ENCODE measurements around the gene CSK.

The CSK gene

DNA sequence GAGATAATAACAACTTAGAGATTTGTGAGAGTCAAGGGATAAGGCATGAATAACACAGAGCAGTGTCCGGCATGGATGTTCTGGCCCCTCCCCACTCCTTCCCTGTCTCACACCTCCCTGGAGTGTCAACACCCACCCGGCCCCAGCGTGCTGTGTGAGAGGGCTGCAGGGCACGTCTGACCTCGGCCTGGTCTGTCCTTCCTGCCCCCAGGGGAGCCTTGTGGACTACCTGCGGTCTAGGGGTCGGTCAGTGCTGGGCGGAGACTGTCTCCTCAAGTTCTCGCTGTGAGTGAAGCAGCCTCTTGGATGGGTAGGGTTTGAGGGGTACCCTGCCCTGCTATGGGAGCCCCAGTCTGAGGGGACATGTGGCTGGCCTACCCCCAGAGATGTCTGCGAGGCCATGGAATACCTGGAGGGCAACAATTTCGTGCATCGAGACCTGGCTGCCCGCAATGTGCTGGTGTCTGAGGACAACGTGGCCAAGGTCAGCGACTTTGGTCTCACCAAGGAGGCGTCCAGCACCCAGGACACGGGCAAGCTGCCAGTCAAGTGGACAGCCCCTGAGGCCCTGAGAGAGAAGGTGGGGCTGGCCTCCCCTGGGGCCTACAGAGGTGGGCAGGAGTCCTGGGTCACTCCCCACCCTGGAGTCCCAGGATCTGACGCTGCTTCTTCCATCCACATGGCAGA lies 19.6 kb downstream of the CSK start:
- no peak for DNase-seq (ENCODE audit: low read depth in 2 of 2)

DNA sequence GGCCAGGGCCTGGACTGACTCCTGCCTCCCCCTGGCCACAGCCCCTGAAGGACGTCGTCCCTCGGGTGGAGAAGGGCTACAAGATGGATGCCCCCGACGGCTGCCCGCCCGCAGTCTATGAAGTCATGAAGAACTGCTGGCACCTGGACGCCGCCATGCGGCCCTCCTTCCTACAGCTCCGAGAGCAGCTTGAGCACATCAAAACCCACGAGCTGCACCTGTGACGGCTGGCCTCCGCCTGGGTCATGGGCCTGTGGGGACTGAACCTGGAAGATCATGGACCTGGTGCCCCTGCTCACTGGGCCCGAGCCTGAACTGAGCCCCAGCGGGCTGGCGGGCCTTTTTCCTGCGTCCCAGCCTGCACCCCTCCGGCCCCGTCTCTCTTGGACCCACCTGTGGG lies 20.4 kb downstream of the CSK start:
- no peak for DNase-seq (ENCODE audit: low read depth in 2 of 2)

DNA sequence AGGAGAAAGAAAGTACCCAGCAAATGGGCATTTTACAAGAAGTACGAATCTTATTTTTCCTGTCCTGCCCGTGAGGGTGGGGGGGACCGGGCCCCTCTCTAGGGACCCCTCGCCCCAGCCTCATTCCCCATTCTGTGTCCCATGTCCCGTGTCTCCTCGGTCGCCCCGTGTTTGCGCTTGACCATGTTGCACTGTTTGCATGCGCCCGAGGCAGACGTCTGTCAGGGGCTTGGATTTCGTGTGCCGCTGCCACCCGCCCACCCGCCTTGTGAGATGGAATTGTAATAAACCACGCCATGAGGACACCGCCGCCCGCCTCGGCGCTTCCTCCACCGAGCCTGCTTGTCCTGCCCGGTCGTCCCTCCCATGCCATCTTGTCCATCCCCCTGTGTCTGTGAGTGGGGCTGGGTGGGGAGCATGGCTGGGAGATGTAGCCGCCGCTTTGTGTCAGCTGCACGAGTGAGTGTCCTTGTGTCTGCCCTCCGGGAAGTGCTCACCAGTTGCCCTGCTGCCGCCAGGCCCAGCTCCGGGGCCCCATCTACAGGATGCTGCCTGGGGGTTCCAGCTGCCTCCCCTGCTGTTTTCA lies 21.1 kb downstream of the CSK start:
- no peak for DNase-seq (ENCODE audit: low read depth in 2 of 2)

DNA sequence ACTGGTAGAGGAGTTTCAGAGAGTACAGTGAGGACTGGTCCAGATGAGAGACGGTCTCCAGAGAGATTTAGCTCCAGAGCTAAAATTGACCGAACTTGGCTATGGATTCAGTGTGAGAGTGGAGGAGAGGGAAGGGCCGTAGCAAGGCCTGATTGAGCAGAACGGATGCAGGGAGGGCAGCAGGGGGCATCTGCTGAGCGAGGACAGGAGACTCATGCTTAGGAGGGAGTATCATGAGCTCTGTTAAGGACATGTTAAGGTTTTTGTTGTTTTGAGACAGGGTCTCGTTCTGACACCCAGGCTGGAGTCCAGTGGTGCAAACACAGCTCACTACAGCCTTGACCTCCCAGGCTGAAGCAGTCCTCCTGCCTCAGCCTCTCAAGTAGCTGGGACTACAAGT lies 23.1 kb downstream of the CSK start:
- no peak for DNase-seq (ENCODE audit: low read depth in 2 of 2)

DNA sequence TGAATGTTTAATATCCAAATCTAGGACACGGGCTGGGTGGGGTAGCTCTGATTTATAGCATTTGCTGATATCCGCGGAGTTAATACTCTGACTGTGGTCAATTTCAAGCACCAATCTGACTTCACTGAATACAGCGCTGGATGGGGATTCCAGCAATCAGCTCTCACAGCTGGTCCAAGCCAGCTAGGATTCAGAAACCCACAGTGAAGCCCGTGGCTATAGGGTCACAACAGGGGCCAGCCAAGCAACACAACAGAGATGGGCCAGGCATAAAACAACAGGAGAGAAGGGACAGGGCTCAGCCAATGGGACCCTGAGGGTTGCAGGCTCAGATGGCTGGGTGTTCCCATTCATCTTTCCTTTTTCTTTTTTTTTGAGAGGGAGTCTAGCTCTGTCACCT lies 25.4 kb downstream of the CSK start:
- DNase-seq (ENCODE audit: low read depth in 2 of 2), result no peak

- no peak for DNase-seq (ENCODE audit: low read depth in 2 of 2)
These were observed 26.4 kb downstream of the CSK start for GRCh38 chr15:74808078-74808839.

DNA sequence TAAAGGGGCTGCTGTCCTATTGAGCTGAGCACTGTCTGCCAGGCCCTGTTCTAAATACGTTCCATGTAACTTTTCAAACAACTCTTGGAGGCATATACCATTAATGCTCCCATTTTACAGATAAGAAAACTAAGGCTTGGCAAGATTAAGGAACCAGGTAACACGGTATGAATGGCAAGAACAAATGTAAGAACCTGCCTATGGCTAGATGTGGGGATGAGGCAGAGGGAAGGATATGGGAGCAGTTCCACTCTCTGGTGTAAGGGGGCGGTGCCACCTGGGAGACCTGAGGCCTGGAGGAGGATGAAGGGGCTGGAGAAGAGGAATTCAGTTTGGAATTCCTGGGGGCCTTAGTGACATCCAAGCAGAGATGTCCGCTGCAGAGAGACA lies 27.0 kb downstream of the CSK start:
- no peak for DNase-seq (ENCODE audit: low read depth in 2 of 2)

DNA sequence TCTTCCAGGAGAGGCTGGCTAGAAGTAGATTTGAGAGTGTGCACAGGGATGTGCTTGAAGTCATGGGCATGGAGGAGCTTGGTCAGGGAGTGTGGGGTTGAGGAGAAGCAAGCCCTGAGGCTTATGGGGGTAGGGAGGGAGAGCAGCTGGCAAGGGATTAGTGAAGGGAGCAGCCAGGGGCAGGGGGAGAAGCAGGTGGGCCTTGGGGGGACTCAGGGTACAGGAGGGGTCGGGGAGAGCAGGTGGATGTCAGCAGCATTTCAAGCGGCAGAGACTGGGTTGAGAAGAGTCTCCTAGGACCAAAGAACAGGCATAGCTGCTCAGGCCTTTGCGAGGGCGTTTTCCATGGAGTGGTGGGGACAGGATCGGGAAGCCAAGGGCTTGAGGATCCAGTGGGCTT lies 27.4 kb downstream of the CSK start:
- DNase-seq (ENCODE audit: low read depth in 2 of 2), result no peak

GRCh38 chr15:74809956-74810355 lies 28.1 kb downstream of the CSK start:
- no peak for DNase-seq (ENCODE audit: low read depth in 2 of 2)

- DNase-seq (ENCODE audit: low read depth in 2 of 2), result no peak
These were observed 30.7 kb downstream of the CSK start, which contains the start of gene LMAN1L for GRCh38 chr15:74812533-74812932. LMAN1L (plus strand) TSS chr15:74812835; CDS start chr15:74812855, 20 bp downstream.

- DNase-seq (ENCODE audit: low read depth in 2 of 2), result no peak
These were observed 33.4 kb downstream of the CSK start for GRCh38 chr15:74815121-74815934.

DNA sequence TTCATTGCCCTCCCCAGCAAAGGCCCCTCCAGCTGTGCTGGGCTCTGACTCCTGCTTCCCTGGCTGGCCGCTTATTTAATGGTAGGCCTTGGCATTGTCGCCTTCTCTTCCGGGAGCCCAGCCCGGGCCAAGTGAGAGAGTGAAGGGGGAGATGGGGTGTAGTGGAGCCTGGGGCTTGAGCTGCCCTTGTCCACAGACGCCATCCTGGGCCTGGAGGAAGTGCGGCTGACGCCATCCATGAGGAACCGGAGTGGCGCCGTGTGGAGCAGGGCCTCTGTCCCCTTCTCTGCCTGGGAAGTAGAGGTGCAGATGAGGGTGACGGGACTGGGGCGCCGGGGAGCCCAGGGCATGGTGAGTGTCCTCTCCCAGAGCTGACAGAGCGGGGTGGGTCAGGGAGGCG lies 34.1 kb downstream of the CSK start:
- no peak for DNase-seq (ENCODE audit: low read depth in 2 of 2)

- DNase-seq (ENCODE audit: low read depth in 2 of 2), result no peak
These were observed 34.9 kb downstream of the CSK start for GRCh38 chr15:74816624-74817369.

DNA sequence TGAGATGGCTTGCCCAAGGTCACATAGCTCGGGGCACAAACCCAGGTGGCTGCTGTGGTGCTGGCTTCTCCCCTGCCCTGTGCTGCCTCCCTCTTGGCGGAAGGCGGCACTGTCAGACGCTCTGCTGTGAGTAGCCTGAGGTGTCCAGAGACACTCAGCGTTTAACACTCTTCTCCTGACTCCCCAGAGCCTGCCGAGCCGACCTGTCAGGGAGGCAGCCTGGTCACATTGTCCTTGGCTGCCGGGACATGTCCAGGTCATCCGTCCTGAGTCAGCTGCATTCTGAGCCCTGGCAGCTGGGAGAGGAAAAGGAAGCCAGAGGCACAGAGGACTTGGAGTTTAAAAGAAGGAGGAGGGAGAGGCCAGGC lies 35.5 kb downstream of the CSK start:
- no peak for DNase-seq (ENCODE audit: low read depth in 2 of 2)

DNA sequence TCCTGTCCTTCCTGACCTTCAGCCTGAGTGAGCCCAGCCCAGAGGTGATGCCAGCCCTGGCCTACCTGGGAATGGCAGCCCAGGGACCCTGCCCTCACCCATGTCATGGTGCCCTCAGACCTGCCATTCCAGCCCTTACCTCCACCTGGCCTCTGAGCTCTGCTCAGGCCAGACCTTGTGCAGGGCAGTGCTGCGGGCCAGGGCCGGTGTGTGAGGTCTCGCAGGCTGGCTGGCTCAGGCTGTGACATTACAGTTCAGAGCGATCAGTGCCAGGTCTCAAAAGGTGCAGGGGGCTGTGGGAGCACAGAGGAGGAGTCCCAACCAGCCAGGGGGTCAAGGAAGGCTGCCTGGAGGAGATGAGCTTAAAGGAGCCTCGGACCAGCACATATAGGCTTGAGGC lies 38.2 kb downstream of the CSK start:
- DNase-seq (ENCODE audit: low read depth in 2 of 2), result no peak

GRCh38 chr15:74821091-74821789 lies 39.4 kb downstream of the CSK start:
- DNase-seq (ENCODE audit: low read depth in 2 of 2), result no peak

DNA sequence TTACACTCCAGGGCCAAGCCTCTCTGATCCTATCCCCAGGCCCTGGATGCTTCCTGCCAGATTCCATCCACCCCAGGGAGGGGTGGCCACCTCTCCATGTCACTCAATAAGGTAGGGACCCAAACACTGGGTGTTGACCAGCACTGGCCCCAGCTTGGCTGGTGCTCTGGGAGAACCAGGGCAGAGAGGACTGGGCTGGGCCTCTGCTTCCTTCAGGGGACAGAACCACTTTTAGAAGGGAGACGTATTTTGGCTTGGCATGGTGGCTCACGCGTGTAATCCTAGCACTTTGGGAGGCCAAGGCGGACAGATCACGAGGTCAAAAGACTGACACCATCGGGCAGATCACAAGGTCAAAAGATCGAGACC lies 39.9 kb downstream of the CSK start:
- DNase-seq (ENCODE audit: low read depth in 2 of 2), result no peak

DNA sequence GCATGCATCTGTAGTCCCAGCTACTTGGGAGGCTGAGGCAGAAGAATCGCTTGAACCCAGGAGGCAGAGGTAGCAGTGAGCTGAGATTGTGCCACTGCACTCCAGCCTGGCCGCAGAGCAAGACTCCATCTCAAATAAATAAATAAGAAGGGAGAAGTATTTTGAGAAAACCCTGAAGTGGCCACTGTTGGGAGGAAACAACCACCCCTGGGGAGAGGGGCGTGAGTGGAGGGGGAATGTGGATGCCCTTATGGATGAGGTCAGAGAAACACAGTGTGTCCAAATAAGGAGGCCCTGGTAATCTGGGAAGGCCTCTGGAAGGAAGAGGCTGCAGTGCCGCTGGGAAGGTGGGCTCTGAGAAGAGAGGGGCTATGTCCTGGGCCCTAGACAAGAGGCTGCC lies 40.4 kb downstream of the CSK start:
- no peak for DNase-seq (ENCODE audit: low read depth in 2 of 2)

DNA sequence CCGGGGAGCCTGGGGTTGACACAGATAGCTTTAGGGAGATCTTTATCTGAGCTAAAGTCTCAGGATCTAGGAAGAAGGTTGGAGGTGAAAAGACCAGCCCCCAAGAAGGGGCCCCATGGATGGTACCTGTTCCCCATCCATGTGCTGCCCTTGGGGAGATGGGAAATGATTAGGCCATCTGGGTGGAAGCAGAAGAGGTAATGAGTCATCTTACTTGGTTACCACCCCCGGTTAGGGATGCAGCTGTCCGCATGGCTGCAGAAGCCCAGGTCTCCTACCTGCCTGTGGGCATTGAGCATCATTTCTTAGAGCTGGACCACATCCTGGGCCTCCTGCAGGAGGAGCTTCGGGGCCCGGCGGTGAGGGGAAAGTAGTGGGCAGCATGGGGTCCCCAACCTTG lies 41.4 kb downstream of the CSK start:
- DNase-seq (ENCODE audit: low read depth in 2 of 2), result no peak

DNA sequence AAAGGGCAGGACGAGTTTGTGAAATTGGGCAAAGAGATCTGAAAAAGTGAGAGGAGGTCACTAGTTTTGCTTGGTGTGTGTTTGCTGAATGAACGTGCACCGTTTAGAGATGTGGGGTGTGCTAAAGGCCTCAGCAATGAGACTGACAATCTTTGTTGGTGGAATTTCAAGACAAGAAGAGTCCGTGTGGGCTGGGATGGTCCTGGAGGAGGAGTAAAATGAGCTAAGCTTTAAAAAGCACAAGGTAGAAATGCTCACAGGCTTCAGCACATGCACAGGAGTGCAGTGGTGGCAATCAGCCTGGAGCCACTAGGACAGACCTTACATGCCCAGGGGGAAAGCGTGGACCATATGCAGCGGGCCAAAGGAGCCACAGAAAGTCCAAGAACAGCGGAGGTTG lies 43.1 kb downstream of the CSK start:
- no peak for DNase-seq (ENCODE audit: low read depth in 2 of 2)

DNA sequence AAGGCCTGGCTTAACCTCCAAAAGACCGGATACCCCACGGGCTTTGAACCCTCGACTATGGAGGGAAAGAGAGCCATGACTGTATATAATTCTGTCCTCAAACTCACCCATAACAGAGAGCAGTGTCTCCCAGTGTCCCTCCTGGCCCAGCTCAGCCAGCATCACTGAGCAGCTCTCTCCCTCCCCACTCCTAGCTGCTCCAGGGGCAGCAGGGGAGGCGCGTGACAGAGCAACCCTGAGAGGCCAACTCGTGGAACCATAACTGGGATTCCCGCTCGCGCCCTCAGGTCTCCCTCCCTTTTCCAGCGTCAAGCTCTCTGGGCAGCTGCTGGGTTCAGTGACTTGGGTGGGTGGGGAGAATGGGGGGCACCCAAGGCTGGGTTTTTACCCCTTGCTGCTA lies 44.0 kb downstream of the CSK start:
- no peak for DNase-seq (ENCODE audit: low read depth in 2 of 2)
